ENCODE data around the gene FBXL5.

The FBXL5 gene

DNA sequence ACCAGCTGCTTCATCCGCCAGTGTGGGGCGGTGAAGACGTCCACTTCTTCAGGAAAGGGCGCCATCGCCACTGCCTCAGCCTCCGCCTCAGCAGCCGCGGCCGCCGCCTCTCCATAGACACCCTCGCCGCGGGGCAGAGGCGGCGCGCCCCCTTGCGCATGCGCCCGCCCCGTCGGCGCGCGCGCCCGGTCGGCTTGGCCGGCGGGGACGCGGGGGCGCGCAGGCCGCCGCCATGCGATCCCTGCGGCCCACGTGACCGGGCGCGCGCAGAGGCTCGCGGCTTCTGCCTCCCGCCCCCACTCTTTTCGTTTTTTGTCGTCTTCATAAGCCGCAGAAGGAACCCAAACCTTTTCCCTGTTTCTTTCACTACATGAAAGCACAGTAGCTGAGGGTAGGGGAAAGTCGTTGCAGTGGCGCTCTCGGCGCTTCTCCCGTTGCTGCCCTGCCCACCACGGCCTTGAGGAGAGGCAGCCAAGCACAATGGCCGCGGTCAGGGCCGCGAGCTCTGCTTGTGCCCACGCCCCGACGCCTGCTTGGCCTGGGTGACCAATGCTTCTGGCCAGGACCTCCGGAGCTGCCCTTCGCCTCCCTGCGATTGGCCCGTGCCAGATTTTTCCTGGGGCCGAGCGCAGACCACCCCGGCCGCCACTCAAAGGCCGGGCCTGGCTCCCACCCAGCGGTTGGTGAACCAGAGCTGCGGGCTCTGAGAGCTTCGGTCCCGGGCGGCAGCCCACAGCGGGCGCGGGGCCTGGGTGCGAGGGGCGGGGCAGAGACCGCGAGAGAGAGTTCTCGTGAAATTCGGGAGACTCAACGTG lies at the start of gene FBXL5:
FBXL5 (minus strand) TSS at position 135 of the 815 bp plus-strand sequence; CDS start at position 65, 70 bp downstream.
- Mint-ChIP-seq H3K9me3 (no peaks in the 10 kb centered on the region), H3K4me1 (ENCODE audit: low read depth) (peaks cover 38% of the 10 kb centered on the region), H3K36me3 (ENCODE audit: low read depth) (peaks cover 2% of the 10 kb centered on the region), H3K4me3 (peak within 1 kb of the TSS; percentile 98), H3K27ac (peak within 1 kb of the TSS; percentile 97), H3K27me3 (ENCODE audit: low read depth) (no peaks in the 10 kb centered on the region)

GRCh38 chr4:15704129-15704528 lies 49.0 kb upstream of the FBXL5 start:
- H3K27ac Mint-ChIP-seq = no peak overlapping the region
- H3K27me3 Mint-ChIP-seq (ENCODE audit: low read depth) = peaks cover 16% of the 10 kb centered on the region
- H3K4me3 Mint-ChIP-seq = peak overlapping the region; percentile 10
- H3K4me1 Mint-ChIP-seq (ENCODE audit: low read depth) = peaks cover 7% of the 10 kb centered on the region
- no peaks in the 10 kb centered on the region for H3K9me3 Mint-ChIP-seq
- H3K36me3 Mint-ChIP-seq (ENCODE audit: low read depth) = no peaks in the 10 kb centered on the region

DNA sequence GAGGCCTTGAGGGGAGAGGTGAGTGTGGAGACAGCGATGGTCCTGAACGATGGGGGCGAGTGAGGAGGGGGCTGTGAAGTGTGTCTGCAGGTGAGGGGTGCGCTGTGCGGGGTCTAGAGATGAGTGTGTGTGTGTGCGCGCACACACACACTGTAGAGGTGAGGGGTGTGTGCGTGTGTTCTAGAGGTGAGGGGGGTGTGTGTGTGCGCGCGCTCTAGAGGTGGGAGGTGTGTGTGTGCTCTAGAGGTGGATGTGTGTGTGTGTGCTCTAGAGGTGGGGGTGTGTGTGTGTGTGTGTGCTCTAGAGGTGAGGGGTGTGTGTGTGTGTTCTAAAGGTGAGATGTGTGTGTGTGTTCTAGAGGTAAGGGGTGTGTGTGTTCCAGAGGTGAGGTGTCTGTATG lies 48.3 kb upstream of the FBXL5 start:
- peaks cover 7% of the 10 kb centered on the region for H3K4me1 Mint-ChIP-seq (ENCODE audit: low read depth)
- H3K9me3 Mint-ChIP-seq = no peaks in the 10 kb centered on the region
- H3K27ac Mint-ChIP-seq = peak overlapping the region; percentile 6
- no peaks in the 10 kb centered on the region for H3K36me3 Mint-ChIP-seq (ENCODE audit: low read depth)
- peak overlapping the region; percentile 75 for H3K4me3 Mint-ChIP-seq
- H3K27me3 Mint-ChIP-seq (ENCODE audit: low read depth) = peaks cover 20% of the 10 kb centered on the region

- H3K4me1 Mint-ChIP-seq (ENCODE audit: low read depth) = peaks cover 7% of the 10 kb centered on the region
- peak within 1 kb of the TSS; percentile 84 for H3K4me3 Mint-ChIP-seq
- H3K27me3 Mint-ChIP-seq (ENCODE audit: low read depth) = peaks cover 20% of the 10 kb centered on the region
- H3K9me3 Mint-ChIP-seq = no peaks in the 10 kb centered on the region
- peak within 1 kb of the TSS; percentile 6 for H3K27ac Mint-ChIP-seq
- H3K36me3 Mint-ChIP-seq (ENCODE audit: low read depth) = no peaks in the 10 kb centered on the region
Measured at GRCh38 chr4:15702941-15703403, 47.8 kb upstream of the FBXL5 start, which contains the start of gene BST1. TSS of gene BST1 (plus strand) at chr4:15703065. CDS start at chr4:15703145, 80 bp downstream.

DNA sequence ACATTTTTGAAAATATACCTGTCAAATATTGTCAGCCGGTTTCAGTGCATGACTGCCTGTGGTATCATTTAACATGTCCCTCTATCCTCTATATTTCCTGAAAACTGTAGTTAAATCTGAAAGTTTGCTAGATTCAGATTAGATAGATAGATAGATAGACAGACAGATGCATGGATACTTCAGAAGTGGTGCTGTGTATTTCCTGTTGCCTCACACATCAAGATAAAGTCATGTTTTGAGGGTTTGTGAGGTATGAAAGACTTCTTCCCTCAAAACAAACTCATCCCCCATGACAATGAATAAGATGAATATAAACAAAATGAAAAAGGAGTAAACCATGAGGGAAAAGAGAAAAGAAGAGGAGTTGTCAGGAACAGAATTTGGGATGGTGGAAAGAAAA lies 41.7 kb upstream of the FBXL5 start:
- peaks cover 21% of the 10 kb centered on the region for H3K27me3 Mint-ChIP-seq (ENCODE audit: low read depth)
- no peak overlapping the region for H3K4me3 Mint-ChIP-seq
- H3K27ac Mint-ChIP-seq = no peak overlapping the region
- no peaks in the 10 kb centered on the region for H3K36me3 Mint-ChIP-seq (ENCODE audit: low read depth)
- H3K4me1 Mint-ChIP-seq (ENCODE audit: low read depth) = peaks cover 7% of the 10 kb centered on the region
- H3K9me3 Mint-ChIP-seq = no peaks in the 10 kb centered on the region

- Mint-ChIP-seq H3K4me1 (ENCODE audit: low read depth) (peaks cover 8% of the 10 kb centered on the region), H3K9me3 (no peaks in the 10 kb centered on the region), H3K27me3 (ENCODE audit: low read depth) (peaks cover 21% of the 10 kb centered on the region), H3K4me3 (no peak overlapping the region), H3K36me3 (ENCODE audit: low read depth) (no peaks in the 10 kb centered on the region), H3K27ac (no peak overlapping the region)
Measured at GRCh38 chr4:15695729-15696128, 40.6 kb upstream of the FBXL5 start.

- Mint-ChIP-seq H3K9me3 (no peaks in the 10 kb centered on the region), H3K4me1 (ENCODE audit: low read depth) (peaks cover 8% of the 10 kb centered on the region), H3K36me3 (ENCODE audit: low read depth) (no peaks in the 10 kb centered on the region), H3K4me3 (no peak overlapping the region), H3K27ac (no peak overlapping the region), H3K27me3 (ENCODE audit: low read depth) (peaks cover 20% of the 10 kb centered on the region)
Measured at GRCh38 chr4:15695240-15695699, 40.1 kb upstream of the FBXL5 start.

GRCh38 chr4:15694431-15694830 lies 39.3 kb upstream of the FBXL5 start:
- Mint-ChIP-seq H3K9me3 (no peaks in the 10 kb centered on the region), H3K27me3 (ENCODE audit: low read depth) (peaks cover 13% of the 10 kb centered on the region), H3K36me3 (ENCODE audit: low read depth) (no peaks in the 10 kb centered on the region), H3K4me3 (no peak overlapping the region), H3K27ac (no peak overlapping the region), H3K4me1 (ENCODE audit: low read depth) (peaks cover 8% of the 10 kb centered on the region)

- Mint-ChIP-seq H3K36me3 (ENCODE audit: low read depth) (no peaks in the 10 kb centered on the region), H3K4me3 (no peak overlapping the region), H3K27me3 (ENCODE audit: low read depth) (peaks cover 6% of the 10 kb centered on the region), H3K4me1 (ENCODE audit: low read depth) (peaks cover 8% of the 10 kb centered on the region), H3K9me3 (no peaks in the 10 kb centered on the region), H3K27ac (no peak overlapping the region)
Measured at GRCh38 chr4:15692602-15693001, 37.4 kb upstream of the FBXL5 start.

DNA sequence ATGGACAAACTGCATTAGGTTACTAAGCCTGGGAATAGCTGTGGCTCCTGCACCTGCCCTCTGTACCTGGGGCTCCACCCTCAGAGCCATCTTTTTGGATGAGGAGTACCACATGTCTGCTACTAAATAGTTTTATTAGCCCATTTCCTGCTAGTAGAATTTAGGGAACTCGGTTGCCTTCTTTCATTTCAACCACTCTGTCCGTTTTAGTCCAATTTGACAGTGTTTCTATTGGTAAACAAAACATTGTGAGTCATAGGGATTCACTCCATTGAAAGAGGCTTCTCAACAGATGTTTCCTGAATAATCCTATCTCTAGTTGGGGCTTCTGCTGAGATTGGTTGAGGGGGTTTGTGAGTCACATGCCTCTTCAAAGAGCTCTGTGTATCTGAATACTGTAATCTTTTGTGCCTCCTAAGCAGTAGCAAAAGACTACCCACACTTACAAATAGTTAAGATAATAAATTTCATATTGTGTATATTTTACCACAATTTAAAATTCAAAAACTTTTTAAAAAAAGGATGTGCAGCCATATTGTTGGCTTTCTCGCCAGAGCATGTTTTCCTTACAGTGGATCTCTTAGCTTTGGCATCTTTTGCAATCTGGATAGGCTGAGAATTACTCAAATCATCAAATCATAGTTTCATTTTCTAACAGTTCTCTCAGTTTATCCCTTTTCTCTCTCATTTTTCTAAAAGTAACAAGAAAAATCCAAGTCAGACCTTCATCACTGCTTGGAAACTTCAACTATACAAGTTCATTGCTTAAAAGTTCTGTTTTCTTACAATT lies 36.4 kb upstream of the FBXL5 start:
- Mint-ChIP-seq H3K9me3 (no peaks in the 10 kb centered on the region), H3K27me3 (ENCODE audit: low read depth) (no peaks in the 10 kb centered on the region), H3K36me3 (ENCODE audit: low read depth) (peaks cover 1% of the 10 kb centered on the region), H3K4me1 (ENCODE audit: low read depth) (peaks cover 5% of the 10 kb centered on the region), H3K27ac (no peak overlapping the region), H3K4me3 (no peak overlapping the region)

- Mint-ChIP-seq H3K4me1 (ENCODE audit: low read depth) (peaks cover 5% of the 10 kb centered on the region), H3K27ac (no peak overlapping the region), H3K27me3 (ENCODE audit: low read depth) (no peaks in the 10 kb centered on the region), H3K9me3 (no peaks in the 10 kb centered on the region), H3K36me3 (ENCODE audit: low read depth) (peaks cover 8% of the 10 kb centered on the region), H3K4me3 (no peak overlapping the region)
Measured at GRCh38 chr4:15690020-15690809, 35.1 kb upstream of the FBXL5 start.

GRCh38 chr4:15689540-15689939 lies 34.4 kb upstream of the FBXL5 start:
- peaks cover 5% of the 10 kb centered on the region for H3K4me1 Mint-ChIP-seq (ENCODE audit: low read depth)
- H3K27ac Mint-ChIP-seq = no peak overlapping the region
- no peaks in the 10 kb centered on the region for H3K27me3 Mint-ChIP-seq (ENCODE audit: low read depth)
- H3K4me3 Mint-ChIP-seq = no peak overlapping the region
- peaks cover 8% of the 10 kb centered on the region for H3K36me3 Mint-ChIP-seq (ENCODE audit: low read depth)
- H3K9me3 Mint-ChIP-seq = no peaks in the 10 kb centered on the region

- H3K4me1 Mint-ChIP-seq (ENCODE audit: low read depth) = peaks cover 11% of the 10 kb centered on the region
- no peak overlapping the region for H3K27ac Mint-ChIP-seq
- H3K9me3 Mint-ChIP-seq = no peaks in the 10 kb centered on the region
- peaks cover 11% of the 10 kb centered on the region for H3K36me3 Mint-ChIP-seq (ENCODE audit: low read depth)
- H3K4me3 Mint-ChIP-seq = no peak overlapping the region
- H3K27me3 Mint-ChIP-seq (ENCODE audit: low read depth) = no peaks in the 10 kb centered on the region
Measured at GRCh38 chr4:15688051-15688450, 32.9 kb upstream of the FBXL5 start.

GRCh38 chr4:15684498-15684897 lies 29.3 kb upstream of the FBXL5 start:
- H3K27ac Mint-ChIP-seq = no peak overlapping the region
- H3K36me3 Mint-ChIP-seq (ENCODE audit: low read depth) = peaks cover 21% of the 10 kb centered on the region
- no peaks in the 10 kb centered on the region for H3K9me3 Mint-ChIP-seq
- H3K4me3 Mint-ChIP-seq = no peak overlapping the region
- H3K27me3 Mint-ChIP-seq (ENCODE audit: low read depth) = no peaks in the 10 kb centered on the region
- peaks cover 21% of the 10 kb centered on the region for H3K4me1 Mint-ChIP-seq (ENCODE audit: low read depth)
